Hematopoietic multipotent progenitor cell treated with erythropoietin and hydrocortisone succinate and interleukin-3 and kit ligand, for 6 days (in vitro differentiated cells): ENCODE results near the gene SPIRE2.
"Not testable (repeated sequence)": the region's sequence is repeated elsewhere in the genome, so short reads cannot be mapped to it uniquely, and the experiment has no call there.

Experiments
- DNase-seq: peaks from one replicate; pipeline ENCODE4 v3.0.0-alpha.2; 2015

Gene SPIRE2

GRCh38 chr16:89828199-89828869 lies at the start of gene SPIRE2:
Gene SPIRE2 (plus strand): TSS chr16:89828475. CDS start chr16:89828551, 76 bp downstream.
- DNase-seq, result peak; percentile 87

GRCh38 chr16:89779231-89779908 lies 48.9 kb upstream of the SPIRE2 start:
- DNase-seq, result no peak

- no peak for DNase-seq
Observed at GRCh38 chr16:89779909-89780305, 48.4 kb upstream of the SPIRE2 start.

- DNase-seq, result no peak
Observed at GRCh38 chr16:89782489-89782888, 45.8 kb upstream of the SPIRE2 start.

- not testable (repeated sequence) for DNase-seq
Observed at GRCh38 chr16:89783952-89784351, 44.3 kb upstream of the SPIRE2 start.

GRCh38 chr16:89784406-89784805 lies 43.9 kb upstream of the SPIRE2 start:
- no peak for DNase-seq

- no peak for DNase-seq
Observed at GRCh38 chr16:89785523-89786155, 42.6 kb upstream of the SPIRE2 start.

- peak; percentile 80 for DNase-seq
Observed at GRCh38 chr16:89786474-89787364, 41.6 kb upstream of the SPIRE2 start.

GRCh38 chr16:89787365-89787805 lies 40.9 kb upstream of the SPIRE2 start:
- DNase-seq, result no peak

GRCh38 chr16:89791278-89791995 lies 36.8 kb upstream of the SPIRE2 start:
- no peak for DNase-seq

- peak; percentile 31 for DNase-seq
Observed at GRCh38 chr16:89793092-89793491, 35.2 kb upstream of the SPIRE2 start.

- DNase-seq, result no peak
Observed at GRCh38 chr16:89793955-89794354, 34.3 kb upstream of the SPIRE2 start.

- no peak for DNase-seq
Observed at GRCh38 chr16:89795676-89796075, 32.6 kb upstream of the SPIRE2 start.

- no peak for DNase-seq
Observed at GRCh38 chr16:89796104-89796503, 32.2 kb upstream of the SPIRE2 start.

GRCh38 chr16:89798126-89798525 lies 30.1 kb upstream of the SPIRE2 start:
- no peak for DNase-seq

GRCh38 chr16:89798832-89799370 lies 29.4 kb upstream of the SPIRE2 start:
- no peak for DNase-seq

- no peak for DNase-seq
Observed at GRCh38 chr16:89801800-89802199, 26.5 kb upstream of the SPIRE2 start.

- no peak for DNase-seq
Observed at GRCh38 chr16:89805136-89805905, 23.0 kb upstream of the SPIRE2 start.

GRCh38 chr16:89806589-89807193 lies 21.6 kb upstream of the SPIRE2 start:
- not testable (repeated sequence) for DNase-seq

- DNase-seq, result no peak
Observed at GRCh38 chr16:89808475-89808874, 19.8 kb upstream of the SPIRE2 start.

- DNase-seq, result no peak
Observed at GRCh38 chr16:89811321-89811720, 17.0 kb upstream of the SPIRE2 start.
